GM23338 (cell line): ENCODE results near the gene NCS1. TPM values are rescaled to one million over a fixed set of nuclear protein-coding genes. Genes with fewer than 3 reads are reported as not detected.

Experiments
- ATAC-seq: fragments of 200-7000 bp; cut with Tn5 transposase; 3 replicates; pipeline ENCODE4 v1.9.1; 2020
- DNase-seq: peaks from one replicate; pipeline ENCODE4 v3.0.0-alpha.2; 2015; ENCODE audit warnings: low spot score
- H2AFZ ChIP-seq: fragments of 200-600 bp; sonication (generic); 2 replicates; pipeline ENCODE4 v1.8.0; 2016; ENCODE audit warnings: antibody characterized with exemption, mild to moderate bottlenecking, moderate library complexity
- H3F3A ChIP-seq: fragments of 200-600 bp; sonication (generic); replicated peaks from 2 replicates; pipeline ENCODE4 v1.8.0; 2017; ENCODE audit warnings: antibody characterized with exemption, mixed run types, low read depth
- H3K27ac ChIP-seq: fragments of 200-600 bp; sonication (generic); 2 replicates; pipeline ENCODE4 v1.6.1; 2016; ENCODE audit warnings: low read depth
- H3K27me3 ChIP-seq: fragments of 200-600 bp; sonication (generic); 2 replicates; pipeline ENCODE4 v1.8.0; 2016; ENCODE audit warnings: mild to moderate bottlenecking, mixed run types, moderate library complexity; ENCODE audit not compliant: insufficient read depth
- H3K36me3 ChIP-seq: fragments of 200-600 bp; sonication (generic); 2 replicates; pipeline ENCODE4 v1.8.0; 2016; ENCODE audit warnings: mild to moderate bottlenecking; ENCODE audit not compliant: insufficient read depth
- H3K4me1 ChIP-seq: fragments of 200-600 bp; sonication (generic); 2 replicates; pipeline ENCODE4 v1.8.0; 2016; ENCODE audit warnings: mild to moderate bottlenecking, moderate library complexity; ENCODE audit not compliant: insufficient read depth
- H3K4me2 ChIP-seq: fragments of 200-600 bp; sonication (generic); 2 replicates; pipeline ENCODE4 v1.7.1; 2017; ENCODE audit warnings: mixed run types
- H3K4me3 ChIP-seq: fragments of 200-600 bp; sonication (generic); 2 replicates; pipeline ENCODE4 v1.6.1; 2016; ENCODE audit warnings: mixed run types
- H3K79me2 ChIP-seq: fragments of 200-600 bp; sonication (generic); replicated peaks from 2 replicates; pipeline ENCODE4 v1.8.0; 2017; ENCODE audit warnings: mild to moderate bottlenecking; ENCODE audit not compliant: insufficient read depth
- H3K9me2 ChIP-seq: fragments of 200-600 bp; sonication (generic); 2 replicates; pipeline ENCODE4 v1.8.0; 2017; ENCODE audit not compliant: insufficient read depth
- H4K20me1 ChIP-seq: fragments of 200-600 bp; sonication (generic); replicated peaks from 2 replicates; pipeline ENCODE4 v1.8.0; 2017; ENCODE audit warnings: mild to moderate bottlenecking; ENCODE audit not compliant: insufficient read depth
- H3K27ac Mint-ChIP-seq: 2 replicates; pipeline ENCODE4 v1.8.0; 2020; ENCODE audit warnings: inconsistent platforms, mild to moderate bottlenecking, moderate library complexity, mixed read lengths
- H3K27me3 Mint-ChIP-seq: 3 replicates; pipeline ENCODE4 v1.8.0; 2022; ENCODE audit warnings: low read depth, mild to moderate bottlenecking, moderate library complexity, mixed read lengths, inconsistent platforms; ENCODE audit not compliant: insufficient read depth, poor library complexity
- H3K36me3 Mint-ChIP-seq: 3 replicates; pipeline ENCODE4 v1.8.0; 2021; ENCODE audit warnings: low read depth, mild to moderate bottlenecking, inconsistent platforms, moderate library complexity, mixed read lengths
- H3K4me1 Mint-ChIP-seq: 3 replicates; pipeline ENCODE4 v1.8.0; 2020; ENCODE audit warnings: mild to moderate bottlenecking, inconsistent platforms, mixed read lengths
- H3K4me3 Mint-ChIP-seq: 3 replicates; pipeline ENCODE4 v1.8.0; 2021; ENCODE audit warnings: moderate library complexity, mild to moderate bottlenecking, inconsistent platforms, mixed read lengths
- H3K9me3 Mint-ChIP-seq: 3 replicates; pipeline ENCODE4 v1.8.0; 2020; ENCODE audit warnings: moderate library complexity, mild to moderate bottlenecking, inconsistent platforms, mixed read lengths
- CREB1 ChIP-seq: fragments of 250-450 bp; sonication (Bioruptor Pico); IDR thresholded peaks from 2 replicates; pipeline ENCODE4 v1.5.0; 2020; ENCODE audit warnings: low read depth, mild to moderate bottlenecking, moderate library complexity
- EZH2 ChIP-seq: fragments of 200-600 bp; sonication (generic); IDR thresholded peaks from one replicate; pipeline ENCODE4 v1.8.0; 2017; ENCODE audit warnings: antibody characterized with exemption, mild to moderate bottlenecking, low read depth; ENCODE audit not compliant: unreplicated experiment
- POLR2AphosphoS5 ChIP-seq: IDR thresholded peaks from 2 replicates; pipeline ENCODE4 v1.6.1; 2016; ENCODE audit warnings: antibody characterized with exemption, low read depth
- ZNF114 ChIP-seq: fragments of 250-450 bp; sonication (Bioruptor Pico); IDR thresholded peaks from 2 replicates; pipeline ENCODE4 v1.5.0; 2020; ENCODE audit warnings: mild to moderate bottlenecking, moderate library complexity
- ZNF331 ChIP-seq: fragments of 250-450 bp; sonication (Bioruptor Pico); IDR thresholded peaks from 2 replicates; pipeline ENCODE4 v1.5.0; 2020; ENCODE audit warnings: low read depth, mild to moderate bottlenecking, moderate library complexity
- polyA plus RNA-seq: library from polyadenylated mRNA; unstranded; fragments of >200 nt; fragmentation: Nextera tagmentation; extraction: Ambion mirVana; gene quantifications from 2 replicates; pipeline ENCODE4 v1.2.1, GENCODE V29; 2016
- total RNA-seq: library from RNA; depleted of rRNA; stranded (reverse); fragments of >200 nt; shearing (Covaris generic); gene quantifications from 2 replicates; pipeline ENCODE4 v1.2.3, GENCODE V29; 2014
- TF ChIP-seq, protein P1 (sequence below): fragments of 250-450 bp; sonication (Bioruptor Pico); IDR thresholded peaks from 2 replicates; pipeline ENCODE4 v1.5.0; 2020; ENCODE audit warnings: mild to moderate bottlenecking, moderate library complexity
- TF ChIP-seq, protein P2 (sequence below), 2 experiments: fragments of 200-600 bp in 1 of 2; sonication (generic) in 1 of 2; conservative IDR thresholded peaks; 2 replicates each; pipeline versions ENCODE4 v1.5.1 to v1.6.1; 2016 to 2017; ENCODE audit warnings: antibody characterized with exemption in 2 of 2, low read depth in 2 of 2, mild to moderate bottlenecking in 2 of 2, moderate library complexity in 1 of 2
- TF ChIP-seq, protein P3 (sequence below): IDR thresholded peaks from 2 replicates; pipeline ENCODE4 v1.6.1; 2016; ENCODE audit warnings: antibody characterized with exemption

The NCS1 gene
- total and polyA plus RNA-seq, 2 experiments from 2014 or later: 8.2 to 34.3 TPM

DNA sequence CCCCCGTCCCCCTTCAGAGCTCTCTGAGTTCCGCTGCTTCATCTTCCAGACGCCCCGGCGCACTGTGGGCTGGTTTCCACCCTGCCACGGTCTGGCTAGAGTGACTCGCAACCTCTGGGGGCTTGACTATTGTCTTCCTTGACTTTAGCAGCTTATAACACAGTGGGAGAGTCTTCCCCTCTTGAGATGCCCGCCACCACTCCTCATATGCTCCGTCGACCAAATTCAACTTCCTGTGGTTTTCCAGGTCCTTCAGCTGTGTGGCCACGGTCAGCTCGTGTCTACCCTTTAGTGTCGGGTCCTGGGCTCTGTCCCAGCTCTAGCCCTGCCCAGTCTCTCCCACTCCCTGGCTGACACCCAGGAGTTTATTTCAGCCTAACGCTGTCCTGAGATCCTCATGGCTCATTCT lies 28.2 kb upstream of the NCS1 start:
- Histone ChIP-seq H3K27me3 (no peaks in the 10 kb centered on the region), H3K79me2 (no peaks in the 10 kb centered on the region), H3K4me2 (no peak overlapping the region), H3F3A (0 out of 2 replicates have a peak, but pooled peaks cover 2% of the 10 kb centered on the region), H3K36me3 (no peaks in the 10 kb centered on the region), H2AFZ (peak overlapping the region; percentile 84), H3K4me1 (peaks cover 16% of the 10 kb centered on the region), H4K20me1 (no peaks in the 10 kb centered on the region), H3K4me3 (no peak overlapping the region), H3K9me2 (no peaks in the 10 kb centered on the region), H3K27ac (no peak overlapping the region)
- H3K36me3 Mint-ChIP-seq: no peaks in the 10 kb centered on the region
- H3K4me3 Mint-ChIP-seq: no peak overlapping the region
- H3K9me3 Mint-ChIP-seq: no peaks in the 10 kb centered on the region
- H3K27ac Mint-ChIP-seq: no peak overlapping the region
- no peak for DNase-seq
- ATAC-seq: peak; percentile 19
- peaks cover 30% of the 10 kb centered on the region for H3K4me1 Mint-ChIP-seq
- TF ChIP-seq ZNF114 (CRISPR knock-in tag) (no peak), POLR2AphosphoS5 (no peak), EZH2 (no peak), ZNF331 (CRISPR knock-in tag) (no peak), CREB1 (no peak)
- TF ChIP-seq, protein P1, sequence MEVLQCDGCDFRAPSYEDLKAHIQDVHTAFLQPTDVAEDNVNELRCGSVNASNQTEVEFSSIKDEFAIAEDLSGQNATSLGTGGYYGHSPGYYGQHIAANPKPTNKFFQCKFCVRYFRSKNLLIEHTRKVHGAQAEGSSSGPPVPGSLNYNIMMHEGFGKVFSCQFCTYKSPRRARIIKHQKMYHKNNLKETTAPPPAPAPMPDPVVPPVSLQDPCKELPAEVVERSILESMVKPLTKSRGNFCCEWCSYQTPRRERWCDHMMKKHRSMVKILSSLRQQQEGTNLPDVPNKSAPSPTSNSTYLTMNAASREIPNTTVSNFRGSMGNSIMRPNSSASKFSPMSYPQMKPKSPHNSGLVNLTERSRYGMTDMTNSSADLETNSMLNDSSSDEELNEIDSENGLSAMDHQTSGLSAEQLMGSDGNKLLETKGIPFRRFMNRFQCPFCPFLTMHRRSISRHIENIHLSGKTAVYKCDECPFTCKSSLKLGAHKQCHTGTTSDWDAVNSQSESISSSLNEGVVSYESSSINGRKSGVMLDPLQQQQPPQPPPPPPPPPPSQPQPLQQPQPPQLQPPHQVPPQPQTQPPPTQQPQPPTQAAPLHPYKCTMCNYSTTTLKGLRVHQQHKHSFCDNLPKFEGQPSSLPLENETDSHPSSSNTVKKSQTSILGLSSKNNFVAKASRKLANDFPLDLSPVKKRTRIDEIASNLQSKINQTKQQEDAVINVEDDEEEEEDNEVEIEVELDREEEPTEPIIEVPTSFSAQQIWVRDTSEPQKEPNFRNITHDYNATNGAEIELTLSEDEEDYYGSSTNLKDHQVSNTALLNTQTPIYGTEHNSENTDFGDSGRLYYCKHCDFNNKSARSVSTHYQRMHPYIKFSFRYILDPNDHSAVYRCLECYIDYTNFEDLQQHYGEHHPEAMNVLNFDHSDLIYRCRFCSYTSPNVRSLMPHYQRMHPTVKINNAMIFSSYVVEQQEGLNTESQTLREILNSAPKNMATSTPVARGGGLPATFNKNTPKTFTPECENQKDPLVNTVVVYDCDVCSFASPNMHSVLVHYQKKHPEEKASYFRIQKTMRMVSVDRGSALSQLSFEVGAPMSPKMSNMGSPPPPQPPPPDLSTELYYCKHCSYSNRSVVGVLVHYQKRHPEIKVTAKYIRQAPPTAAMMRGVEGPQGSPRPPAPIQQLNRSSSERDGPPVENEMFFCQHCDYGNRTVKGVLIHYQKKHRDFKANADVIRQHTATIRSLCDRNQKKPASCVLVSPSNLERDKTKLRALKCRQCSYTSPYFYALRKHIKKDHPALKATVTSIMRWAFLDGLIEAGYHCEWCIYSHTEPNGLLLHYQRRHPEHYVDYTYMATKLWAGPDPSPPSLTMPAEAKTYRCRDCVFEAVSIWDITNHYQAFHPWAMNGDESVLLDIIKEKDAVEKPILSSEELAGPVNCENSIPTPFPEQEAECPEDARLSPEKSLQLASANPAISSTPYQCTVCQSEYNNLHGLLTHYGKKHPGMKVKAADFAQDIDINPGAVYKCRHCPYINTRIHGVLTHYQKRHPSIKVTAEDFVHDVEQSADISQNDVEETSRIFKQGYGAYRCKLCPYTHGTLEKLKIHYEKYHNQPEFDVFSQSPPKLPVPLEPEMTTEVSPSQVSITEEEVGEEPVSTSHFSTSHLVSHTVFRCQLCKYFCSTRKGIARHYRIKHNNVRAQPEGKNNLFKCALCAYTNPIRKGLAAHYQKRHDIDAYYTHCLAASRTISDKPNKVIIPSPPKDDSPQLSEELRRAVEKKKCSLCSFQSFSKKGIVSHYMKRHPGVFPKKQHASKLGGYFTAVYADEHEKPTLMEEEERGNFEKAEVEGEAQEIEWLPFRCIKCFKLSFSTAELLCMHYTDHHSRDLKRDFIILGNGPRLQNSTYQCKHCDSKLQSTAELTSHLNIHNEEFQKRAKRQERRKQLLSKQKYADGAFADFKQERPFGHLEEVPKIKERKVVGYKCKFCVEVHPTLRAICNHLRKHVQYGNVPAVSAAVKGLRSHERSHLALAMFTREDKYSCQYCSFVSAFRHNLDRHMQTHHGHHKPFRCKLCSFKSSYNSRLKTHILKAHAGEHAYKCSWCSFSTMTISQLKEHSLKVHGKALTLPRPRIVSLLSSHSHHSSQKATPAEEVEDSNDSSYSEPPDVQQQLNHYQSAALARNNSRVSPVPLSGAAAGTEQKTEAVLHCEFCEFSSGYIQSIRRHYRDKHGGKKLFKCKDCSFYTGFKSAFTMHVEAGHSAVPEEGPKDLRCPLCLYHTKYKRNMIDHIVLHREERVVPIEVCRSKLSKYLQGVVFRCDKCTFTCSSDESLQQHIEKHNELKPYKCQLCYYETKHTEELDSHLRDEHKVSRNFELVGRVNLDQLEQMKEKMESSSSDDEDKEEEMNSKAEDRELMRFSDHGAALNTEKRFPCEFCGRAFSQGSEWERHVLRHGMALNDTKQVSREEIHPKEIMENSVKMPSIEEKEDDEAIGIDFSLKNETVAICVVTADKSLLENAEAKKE (CRISPR knock-in tag): no peak
- TF ChIP-seq, protein P2, sequence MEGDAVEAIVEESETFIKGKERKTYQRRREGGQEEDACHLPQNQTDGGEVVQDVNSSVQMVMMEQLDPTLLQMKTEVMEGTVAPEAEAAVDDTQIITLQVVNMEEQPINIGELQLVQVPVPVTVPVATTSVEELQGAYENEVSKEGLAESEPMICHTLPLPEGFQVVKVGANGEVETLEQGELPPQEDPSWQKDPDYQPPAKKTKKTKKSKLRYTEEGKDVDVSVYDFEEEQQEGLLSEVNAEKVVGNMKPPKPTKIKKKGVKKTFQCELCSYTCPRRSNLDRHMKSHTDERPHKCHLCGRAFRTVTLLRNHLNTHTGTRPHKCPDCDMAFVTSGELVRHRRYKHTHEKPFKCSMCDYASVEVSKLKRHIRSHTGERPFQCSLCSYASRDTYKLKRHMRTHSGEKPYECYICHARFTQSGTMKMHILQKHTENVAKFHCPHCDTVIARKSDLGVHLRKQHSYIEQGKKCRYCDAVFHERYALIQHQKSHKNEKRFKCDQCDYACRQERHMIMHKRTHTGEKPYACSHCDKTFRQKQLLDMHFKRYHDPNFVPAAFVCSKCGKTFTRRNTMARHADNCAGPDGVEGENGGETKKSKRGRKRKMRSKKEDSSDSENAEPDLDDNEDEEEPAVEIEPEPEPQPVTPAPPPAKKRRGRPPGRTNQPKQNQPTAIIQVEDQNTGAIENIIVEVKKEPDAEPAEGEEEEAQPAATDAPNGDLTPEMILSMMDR (conservative IDR thresholded peaks at IDR 0.05; ENCODE audit: low read depth in 2 of 2): no peak
- TF ChIP-seq, protein P3, sequence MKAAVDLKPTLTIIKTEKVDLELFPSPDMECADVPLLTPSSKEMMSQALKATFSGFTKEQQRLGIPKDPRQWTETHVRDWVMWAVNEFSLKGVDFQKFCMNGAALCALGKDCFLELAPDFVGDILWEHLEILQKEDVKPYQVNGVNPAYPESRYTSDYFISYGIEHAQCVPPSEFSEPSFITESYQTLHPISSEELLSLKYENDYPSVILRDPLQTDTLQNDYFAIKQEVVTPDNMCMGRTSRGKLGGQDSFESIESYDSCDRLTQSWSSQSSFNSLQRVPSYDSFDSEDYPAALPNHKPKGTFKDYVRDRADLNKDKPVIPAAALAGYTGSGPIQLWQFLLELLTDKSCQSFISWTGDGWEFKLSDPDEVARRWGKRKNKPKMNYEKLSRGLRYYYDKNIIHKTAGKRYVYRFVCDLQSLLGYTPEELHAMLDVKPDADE: no peak
- H3K27me3 Mint-ChIP-seq: peaks cover 13% of the 10 kb centered on the region
